Measurements from ENCODE around the gene CPNE4.

The CPNE4 gene

DNA sequence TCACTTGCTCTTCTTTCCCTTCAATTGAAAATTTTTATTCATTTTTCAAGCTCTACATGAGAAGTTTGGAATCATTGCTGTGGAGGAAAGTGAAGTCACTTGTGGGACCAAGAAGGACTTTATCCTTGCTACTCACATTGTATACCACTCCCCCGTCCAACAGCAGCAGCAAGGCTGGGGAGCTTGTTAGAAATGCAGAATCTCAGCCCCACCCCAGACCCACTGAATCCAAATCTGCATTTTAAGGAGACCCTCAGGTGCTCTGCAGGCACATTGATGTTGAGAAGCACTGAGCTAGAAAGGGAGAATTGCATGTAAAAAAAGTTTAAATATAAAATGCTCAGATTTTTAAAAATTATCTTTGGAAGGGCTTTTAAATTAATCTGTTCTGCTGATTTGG is 329.7 kb downstream of the CPNE4 start:
- TF ChIP-seq, protein P1, sequence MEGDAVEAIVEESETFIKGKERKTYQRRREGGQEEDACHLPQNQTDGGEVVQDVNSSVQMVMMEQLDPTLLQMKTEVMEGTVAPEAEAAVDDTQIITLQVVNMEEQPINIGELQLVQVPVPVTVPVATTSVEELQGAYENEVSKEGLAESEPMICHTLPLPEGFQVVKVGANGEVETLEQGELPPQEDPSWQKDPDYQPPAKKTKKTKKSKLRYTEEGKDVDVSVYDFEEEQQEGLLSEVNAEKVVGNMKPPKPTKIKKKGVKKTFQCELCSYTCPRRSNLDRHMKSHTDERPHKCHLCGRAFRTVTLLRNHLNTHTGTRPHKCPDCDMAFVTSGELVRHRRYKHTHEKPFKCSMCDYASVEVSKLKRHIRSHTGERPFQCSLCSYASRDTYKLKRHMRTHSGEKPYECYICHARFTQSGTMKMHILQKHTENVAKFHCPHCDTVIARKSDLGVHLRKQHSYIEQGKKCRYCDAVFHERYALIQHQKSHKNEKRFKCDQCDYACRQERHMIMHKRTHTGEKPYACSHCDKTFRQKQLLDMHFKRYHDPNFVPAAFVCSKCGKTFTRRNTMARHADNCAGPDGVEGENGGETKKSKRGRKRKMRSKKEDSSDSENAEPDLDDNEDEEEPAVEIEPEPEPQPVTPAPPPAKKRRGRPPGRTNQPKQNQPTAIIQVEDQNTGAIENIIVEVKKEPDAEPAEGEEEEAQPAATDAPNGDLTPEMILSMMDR (IDR thresholded peaks at IDR 0.05; ENCODE audit: low read depth, low read length) = no peak
- DNase-seq (ENCODE audit: low read depth in 2 of 2) = no peak
- no peak overlapping the region for H3K4me3 ChIP-seq (replicated peaks in 1 of 2; ENCODE audit: low read depth in 2 of 2, low read length in 2 of 2)

DNA sequence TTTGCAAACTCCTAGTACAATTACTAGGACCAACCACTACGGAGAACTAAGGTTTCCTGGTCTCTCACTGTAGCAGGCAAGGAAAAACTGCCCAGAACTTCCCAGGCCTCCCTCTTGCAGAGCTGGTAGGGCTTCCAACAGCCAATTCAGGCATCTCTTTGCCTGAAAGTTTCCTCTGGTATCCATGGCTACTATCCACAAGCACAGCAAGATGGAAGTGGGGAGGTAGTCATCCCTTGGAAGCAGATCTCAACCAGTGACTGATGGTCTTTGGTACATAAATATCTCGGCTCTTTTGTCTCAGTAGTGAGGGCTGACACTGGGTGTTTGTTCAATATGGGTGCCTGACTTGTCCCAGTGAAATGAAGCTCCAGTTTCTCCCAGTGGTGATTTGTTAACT is 330.7 kb downstream of the CPNE4 start:
- H3K4me3 ChIP-seq (replicated peaks in 1 of 2; ENCODE audit: low read depth in 2 of 2, low read length in 2 of 2) = no peak overlapping the region
- TF ChIP-seq, protein P1 (IDR thresholded peaks at IDR 0.05; ENCODE audit: low read depth, low read length) = no peak
- DNase-seq (ENCODE audit: low read depth in 2 of 2) = peak in 1 of 2 donors; percentile 22

DNA sequence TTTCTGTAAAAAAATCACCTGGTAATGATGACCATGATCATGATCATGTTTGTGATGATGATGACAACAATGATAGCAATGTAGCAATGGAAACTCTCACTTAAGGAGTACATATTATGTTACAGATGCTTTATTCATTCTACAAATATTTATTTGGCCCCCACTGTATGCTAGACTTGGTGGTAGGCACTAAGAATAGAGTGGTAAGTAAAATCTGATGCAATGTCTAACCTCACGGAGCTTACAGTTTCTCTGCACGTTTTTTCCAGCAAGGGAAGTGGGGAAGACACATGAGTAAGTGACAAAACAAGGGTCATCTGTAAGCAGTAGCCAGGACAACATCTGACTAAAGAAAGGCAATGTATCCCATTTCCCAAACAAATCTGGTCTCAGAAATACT is 332.7 kb downstream of the CPNE4 start:
- peak in 1 of 2 donors; percentile 49 for DNase-seq (ENCODE audit: low read depth in 2 of 2)
- H3K4me3 ChIP-seq (replicated peaks in 1 of 2; ENCODE audit: low read depth in 2 of 2, low read length in 2 of 2) = no peak overlapping the region
- TF ChIP-seq, protein P1 (IDR thresholded peaks at IDR 0.05; ENCODE audit: low read depth, low read length) = no peak

DNA sequence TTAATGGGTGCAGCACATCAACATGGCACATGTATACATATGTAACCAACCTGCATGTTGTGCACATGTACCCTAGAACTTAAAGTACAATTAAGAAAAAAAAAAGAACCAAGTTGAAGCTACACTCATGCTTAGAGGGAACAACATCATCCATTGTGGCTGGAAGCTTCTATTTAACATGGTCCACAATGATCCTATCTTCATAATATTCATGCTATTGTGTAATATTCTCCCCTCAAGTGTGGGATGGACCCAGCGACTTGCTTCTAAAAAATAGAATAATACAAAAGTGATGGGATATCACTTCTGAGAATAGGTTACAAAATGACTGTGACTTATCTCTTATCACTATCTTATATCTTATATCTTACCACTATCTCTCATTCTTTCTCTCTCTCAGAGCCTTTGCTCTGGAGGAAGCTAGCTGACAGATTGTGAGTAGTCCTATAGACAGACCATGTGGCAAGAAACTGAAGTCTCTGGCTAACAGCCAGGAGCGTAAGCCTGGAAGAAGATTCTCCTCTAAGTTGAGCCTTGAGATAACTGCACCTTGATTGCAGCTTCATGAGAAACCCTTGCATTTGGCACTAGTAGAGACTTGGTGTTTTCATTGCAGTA is 333.6 kb downstream of the CPNE4 start:
- TF ChIP-seq, protein P1 (IDR thresholded peaks at IDR 0.05; ENCODE audit: low read depth, low read length) = no peak
- H3K4me3 ChIP-seq (replicated peaks in 1 of 2; ENCODE audit: low read depth in 2 of 2, low read length in 2 of 2) = no peak overlapping the region
- DNase-seq (ENCODE audit: low read depth in 2 of 2) = peak in 1 of 2 donors; percentile 19

DNA sequence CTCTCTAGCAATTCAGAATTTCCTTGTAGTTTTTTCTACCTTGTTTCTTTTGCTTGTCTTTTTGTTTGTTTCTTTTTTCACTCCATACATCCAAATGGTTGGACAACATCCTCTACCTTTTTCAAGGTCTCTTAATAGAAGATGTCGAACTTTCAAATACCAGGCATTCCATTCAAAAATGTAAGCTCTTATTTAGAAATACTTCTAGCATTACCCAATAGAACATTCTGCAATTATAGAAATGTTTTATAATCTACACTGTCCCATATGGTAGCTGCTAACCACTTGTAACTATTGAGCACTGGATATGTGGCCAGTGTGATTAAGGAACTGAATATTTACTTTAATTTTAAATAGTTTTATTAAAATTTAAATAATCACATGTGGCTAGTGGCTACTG is 335.8 kb downstream of the CPNE4 start:
- peak in 1 of 2 donors; percentile 39 for DNase-seq (ENCODE audit: low read depth in 2 of 2)
- H3K4me3 ChIP-seq (replicated peaks in 1 of 2; ENCODE audit: low read depth in 2 of 2, low read length in 2 of 2) = no peak overlapping the region
- TF ChIP-seq, protein P1 (IDR thresholded peaks at IDR 0.05; ENCODE audit: low read depth, low read length) = no peak

DNA sequence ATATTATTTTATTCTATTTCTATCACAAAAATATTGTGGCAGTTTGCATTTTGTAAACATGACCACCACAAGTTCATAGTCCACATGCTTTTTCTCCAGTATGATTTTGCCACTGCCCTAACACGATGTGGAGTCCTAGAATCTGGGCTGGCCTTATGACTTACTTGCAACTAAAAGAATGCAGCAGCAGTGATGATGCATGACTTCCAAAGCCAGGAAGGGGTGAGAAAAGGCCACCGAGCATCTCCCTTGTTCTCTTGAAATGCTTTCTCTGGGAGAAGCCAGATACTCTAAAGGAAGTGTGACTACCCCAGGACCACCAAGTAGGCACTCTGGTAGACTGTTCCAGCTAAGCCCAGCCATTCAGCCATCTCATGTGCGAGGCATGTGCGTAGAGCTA is 340.4 kb downstream of the CPNE4 start:
- H3K4me3 ChIP-seq (replicated peaks in 1 of 2; ENCODE audit: low read depth in 2 of 2, low read length in 2 of 2) = no peak overlapping the region
- peak in 1 of 2 donors; percentile 13 for DNase-seq (ENCODE audit: low read depth in 2 of 2)
- TF ChIP-seq, protein P1 (IDR thresholded peaks at IDR 0.05; ENCODE audit: low read depth, low read length) = no peak

DNA sequence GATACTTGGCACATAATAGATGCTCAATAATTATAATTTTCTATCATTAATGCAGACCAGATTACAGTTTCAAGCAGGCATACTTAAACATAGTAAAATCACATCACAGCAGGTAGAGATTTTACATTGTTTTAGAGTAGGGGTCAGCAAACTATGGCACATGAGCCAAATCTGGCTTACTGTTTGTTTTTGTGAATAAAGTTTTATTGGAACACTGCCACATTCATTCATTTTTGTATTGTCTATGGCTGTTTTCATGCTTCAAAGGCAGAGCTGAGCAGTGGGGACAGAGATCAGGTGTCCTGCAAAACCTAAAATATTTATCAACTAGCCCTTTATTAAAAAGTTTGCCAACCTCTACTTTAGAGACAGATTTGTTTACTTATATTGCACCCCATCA is 342.5 kb downstream of the CPNE4 start:
- DNase-seq (ENCODE audit: low read depth in 2 of 2) = no peak
- no peak overlapping the region for H3K4me3 ChIP-seq (replicated peaks in 1 of 2; ENCODE audit: low read depth in 2 of 2, low read length in 2 of 2)
- TF ChIP-seq, protein P1 (IDR thresholded peaks at IDR 0.05; ENCODE audit: low read depth, low read length) = no peak
